Stimulated activated CD4-positive, alpha-beta T cell treated with anti-CD3 and anti-CD28 coated beads, TNF-alpha, amount 100 ng/mL, for 1 hour (primary cell): ENCODE measurements around the gene ZNF586.
"Not testable (repeated sequence)": the region's sequence is repeated elsewhere in the genome, so short reads cannot be mapped to it uniquely, and the experiment has no call there.

Source experiments
- DNase-seq, 3 donors: peaks; one replicate each; pipeline ENCODE4 v3.0.0-alpha.2; 2020; ENCODE audit warnings: low read depth in 3 of 3, low spot score in 1 of 3

Gene ZNF586

DNA sequence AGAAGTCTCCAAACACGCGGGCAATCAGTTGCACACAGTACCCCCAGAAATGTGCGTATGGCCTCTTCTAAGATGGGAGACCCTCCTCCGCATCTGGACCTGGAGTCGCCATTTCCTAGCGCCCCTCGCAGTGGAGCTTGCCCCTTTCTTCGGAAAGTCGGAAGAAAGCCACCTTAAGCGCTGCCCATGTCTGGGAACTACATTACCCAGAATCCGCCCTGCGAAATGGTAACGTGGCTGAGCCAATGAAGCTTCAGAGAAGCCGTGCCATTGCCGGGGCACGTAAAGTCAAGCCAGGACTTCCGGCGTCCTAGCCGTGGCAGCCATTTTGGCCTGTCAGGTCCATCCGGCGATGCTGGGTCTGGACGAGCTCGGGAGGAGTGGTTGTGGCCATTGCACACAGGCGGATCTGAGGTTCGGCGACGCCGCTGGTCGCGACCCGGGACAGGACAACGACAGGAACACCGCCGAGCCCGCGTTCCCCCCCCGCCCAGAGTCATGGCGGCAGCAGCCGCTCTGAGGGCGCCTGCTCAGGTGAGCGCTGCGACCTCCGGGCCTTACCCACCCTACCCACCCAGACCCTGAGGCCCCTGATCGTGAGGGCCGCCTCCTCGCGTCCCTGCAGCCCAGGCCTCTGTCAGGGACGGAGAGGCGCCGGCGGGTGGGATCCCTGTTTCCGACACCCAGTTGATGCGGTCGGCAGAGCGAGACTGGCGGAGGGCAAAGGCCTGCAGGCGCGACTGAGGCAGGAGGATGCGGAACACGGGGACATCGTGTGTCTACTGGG is at the start of gene ZNF586:
ZNF586 (plus strand) TSS at position 332 of the 787 bp plus-strand sequence; CDS start at position 499, 167 bp downstream.
- DNase-seq, result peak; percentile 59 to 71 (median 60)

DNA sequence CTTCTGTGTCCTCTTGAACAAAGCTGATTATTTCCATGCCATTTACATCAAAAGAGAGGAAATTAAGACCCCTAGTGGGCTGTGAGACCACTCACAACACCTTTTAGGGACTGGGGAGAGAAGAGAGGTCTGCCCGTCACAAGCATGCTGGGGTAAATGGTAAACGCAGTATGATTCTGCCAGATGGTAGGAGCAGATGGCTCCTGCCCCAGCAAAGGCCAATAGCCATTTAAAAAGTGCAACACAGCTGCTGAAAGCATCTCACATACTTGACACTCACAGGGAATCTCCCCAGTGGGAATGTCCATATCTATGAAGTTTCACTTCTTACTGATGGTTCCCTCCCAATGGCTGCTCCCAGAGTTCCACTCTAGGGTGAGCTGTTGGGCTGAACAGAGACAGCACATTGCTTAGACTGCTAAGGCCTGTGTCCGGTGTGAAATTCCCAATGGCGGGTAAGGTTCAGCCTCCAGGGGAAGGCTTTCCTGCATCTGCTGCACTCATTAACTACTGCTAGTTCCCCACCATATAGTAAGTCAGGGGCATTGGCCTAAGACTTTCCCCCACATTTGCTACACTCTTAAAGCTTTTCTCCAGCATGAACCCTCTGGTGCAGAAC is 49.5 kb upstream of the ZNF586 start:
- DNase-seq, result no peak

DNA sequence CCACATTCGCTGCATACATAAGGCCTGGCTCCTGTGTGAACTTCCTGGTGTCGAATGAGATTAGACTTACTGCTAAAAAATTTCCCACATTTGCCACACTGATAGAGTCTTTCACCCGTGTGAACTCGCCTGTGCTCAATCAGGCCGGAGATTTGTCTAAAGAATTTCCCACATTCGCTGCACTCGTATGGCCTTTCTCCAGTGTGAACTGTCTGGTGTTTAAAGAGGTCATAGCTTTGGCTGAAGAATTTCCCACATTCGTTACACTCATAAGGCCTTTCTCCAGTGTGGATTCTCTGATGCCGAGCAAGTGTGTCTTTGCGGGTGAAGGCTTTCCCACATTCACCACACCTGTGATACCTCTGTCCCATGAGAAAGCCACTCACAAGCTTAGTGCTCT is 48.6 kb upstream of the ZNF586 start:
- DNase-seq, result no peak

DNA sequence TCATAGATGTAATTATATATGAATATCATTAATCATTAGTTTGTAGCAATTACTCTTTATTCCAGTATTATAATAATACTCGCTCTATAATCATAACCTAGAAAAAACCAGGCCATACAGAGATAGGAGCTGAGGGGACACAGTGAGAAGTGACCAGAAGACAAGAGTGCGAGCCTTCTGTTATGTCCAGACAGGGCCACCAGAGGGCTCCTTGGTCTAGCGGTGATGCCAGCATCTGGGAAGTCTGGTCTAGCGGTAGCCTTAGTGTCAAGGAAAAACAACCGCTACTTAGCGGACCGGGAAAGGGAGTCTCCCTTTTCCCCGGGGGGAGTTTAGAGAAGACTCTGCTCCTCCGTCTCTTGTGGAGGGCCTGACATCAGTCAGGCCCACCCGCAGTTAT is 31.2 kb upstream of the ZNF586 start:
- DNase-seq, result peak in 1 of 3 donors; percentile 27

DNA sequence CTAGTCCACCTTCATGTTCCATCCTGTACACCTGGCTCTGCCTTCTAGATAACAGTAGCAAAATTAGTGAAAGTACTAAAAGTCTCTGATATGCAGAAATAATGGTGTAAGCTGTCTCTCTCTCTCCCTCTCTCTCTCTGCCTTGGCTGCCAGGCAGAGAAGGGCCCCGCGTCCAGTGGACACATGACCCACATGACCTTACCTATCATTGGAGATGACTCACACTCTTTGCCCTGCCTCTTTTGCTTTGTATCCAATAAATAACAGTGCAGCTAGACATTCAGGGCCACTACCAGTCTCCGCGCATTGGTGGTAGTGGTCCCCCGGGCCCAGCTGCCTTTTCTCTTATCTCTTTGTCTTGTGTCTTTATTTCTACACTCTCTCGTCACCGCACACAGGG is 30.7 kb upstream of the ZNF586 start:
- DNase-seq, result not testable (repeated sequence)

DNA sequence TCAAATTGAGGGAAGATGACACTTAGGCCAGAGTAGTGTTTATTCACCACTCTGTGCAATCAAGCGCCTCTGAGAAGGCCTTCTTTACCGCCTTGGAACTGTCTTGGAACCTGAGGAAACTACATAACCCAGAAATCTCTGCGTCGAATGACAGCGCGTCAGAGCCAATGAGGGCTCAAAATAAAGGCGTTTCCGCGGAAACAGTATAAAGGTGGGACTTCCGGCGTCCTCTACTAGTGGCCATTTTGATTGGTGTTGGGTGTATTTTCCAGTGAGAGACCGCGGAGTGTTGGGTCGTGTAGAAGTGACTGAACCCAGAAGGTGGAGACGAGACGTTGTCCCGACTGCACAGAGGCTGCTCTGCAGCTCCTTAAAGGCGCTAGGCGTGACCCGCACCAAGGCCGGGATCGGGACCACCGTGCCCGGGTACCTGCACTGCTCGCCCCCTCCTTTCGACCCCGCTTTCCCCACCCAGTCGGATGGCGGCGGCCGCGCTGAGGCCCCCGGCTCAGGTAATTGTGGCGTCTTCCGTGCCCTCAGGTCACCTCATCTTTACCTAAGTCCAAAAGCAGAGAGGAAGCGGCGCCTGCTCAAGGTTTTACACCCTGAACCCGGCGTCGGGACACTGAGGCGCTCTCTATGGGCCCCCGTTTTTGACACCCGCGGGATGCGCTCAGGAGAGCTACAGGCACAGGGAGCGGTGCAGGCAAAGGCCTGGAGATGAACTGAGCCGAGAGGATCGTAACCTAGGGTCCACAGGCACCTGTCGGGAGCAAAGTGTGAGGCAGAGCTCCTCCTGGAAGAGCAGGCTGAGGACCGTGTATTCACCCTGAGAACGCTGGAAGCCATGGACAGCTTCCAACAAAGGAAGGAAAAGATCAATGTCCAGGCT is 22.6 kb upstream of the ZNF586 start, which contains the start of gene ZNF776:
ZNF776 (plus strand) TSS at position 236 of the 892 bp plus-strand sequence; CDS start at position 480, 244 bp downstream.
- peak; percentile 51 to 65 (median 59) for DNase-seq

DNA sequence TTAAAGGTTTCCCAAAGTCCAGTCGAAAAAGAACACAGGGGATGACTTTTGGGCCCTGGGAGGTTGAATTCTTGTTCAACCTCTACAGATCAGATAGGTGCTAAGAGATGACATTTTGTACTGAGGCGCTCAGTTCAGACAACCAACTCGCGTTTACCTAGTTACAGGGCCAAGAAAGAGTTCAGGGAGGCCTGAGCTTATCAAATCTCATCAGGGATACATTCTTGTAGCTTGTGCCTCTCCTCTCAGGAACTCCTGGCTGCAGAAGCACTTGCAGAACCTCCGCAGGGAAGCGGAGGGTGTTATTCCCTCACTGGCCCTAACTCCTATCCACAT is 22.0 kb upstream of the ZNF586 start:
- no peak for DNase-seq

DNA sequence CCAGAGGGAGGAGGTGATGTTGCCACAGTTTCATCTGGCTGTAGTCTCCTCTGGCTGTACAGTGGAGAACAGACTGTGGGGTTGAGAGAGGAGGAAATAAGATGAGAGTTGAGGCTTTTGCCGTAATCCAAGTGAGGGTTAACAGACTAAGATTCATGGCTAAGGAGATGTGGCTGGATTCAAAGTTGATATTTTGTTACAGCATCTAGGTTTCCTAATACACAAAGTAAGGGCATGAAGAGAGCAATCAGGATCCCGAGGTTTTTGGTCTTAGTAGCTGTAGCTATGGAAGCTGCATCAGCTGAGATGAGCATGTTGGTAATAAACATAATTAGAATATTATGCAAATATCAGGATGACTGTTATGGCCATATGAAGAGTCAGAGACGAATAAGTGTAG is 21.4 kb upstream of the ZNF586 start:
- no peak for DNase-seq

DNA sequence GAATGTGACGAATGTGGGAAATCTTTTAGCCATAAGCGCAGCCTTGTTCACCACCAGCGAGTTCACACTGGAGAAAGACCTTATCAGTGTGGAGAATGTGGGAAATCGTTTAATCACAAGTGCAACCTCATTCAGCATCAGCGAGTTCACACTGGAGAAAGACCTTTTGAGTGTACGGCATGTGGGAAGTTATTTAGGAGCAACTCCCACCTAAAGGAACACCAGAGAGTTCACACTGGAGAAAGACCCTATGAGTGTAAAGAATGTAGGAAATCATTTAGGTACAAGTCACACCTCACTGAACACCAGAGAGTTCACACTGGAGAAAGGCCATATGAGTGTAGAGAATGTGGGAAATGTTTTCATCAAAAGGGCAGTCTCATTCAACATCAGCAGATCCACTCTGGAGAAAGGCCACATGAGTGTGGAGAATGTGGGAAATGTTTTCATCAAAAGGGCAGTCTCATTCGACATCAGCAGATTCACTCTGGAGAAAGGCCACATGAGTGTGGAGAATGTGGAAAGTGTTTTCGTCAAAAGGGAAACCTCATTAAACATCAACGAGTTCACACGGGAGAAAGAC is 15.3 kb upstream of the ZNF586 start:
- no peak for DNase-seq

DNA sequence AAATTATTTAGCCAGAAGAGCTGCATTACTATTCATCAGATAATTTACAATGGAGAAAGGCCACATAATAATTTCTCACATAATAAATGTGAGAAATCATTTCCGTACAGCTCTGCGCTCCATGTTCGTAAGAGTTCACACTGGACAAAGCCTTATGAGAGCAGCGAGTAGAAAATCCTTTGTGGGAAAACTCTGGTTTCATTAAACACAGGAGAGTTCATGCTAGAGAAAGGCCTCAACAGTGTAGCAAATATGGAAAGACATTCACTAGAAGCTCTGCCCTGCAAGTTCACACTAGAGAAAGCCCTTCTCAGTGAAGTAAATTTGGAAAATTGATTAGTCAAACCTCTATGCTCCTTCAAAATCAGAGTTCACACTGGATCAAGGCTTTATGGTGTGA is 14.4 kb upstream of the ZNF586 start:
- no peak for DNase-seq

DNA sequence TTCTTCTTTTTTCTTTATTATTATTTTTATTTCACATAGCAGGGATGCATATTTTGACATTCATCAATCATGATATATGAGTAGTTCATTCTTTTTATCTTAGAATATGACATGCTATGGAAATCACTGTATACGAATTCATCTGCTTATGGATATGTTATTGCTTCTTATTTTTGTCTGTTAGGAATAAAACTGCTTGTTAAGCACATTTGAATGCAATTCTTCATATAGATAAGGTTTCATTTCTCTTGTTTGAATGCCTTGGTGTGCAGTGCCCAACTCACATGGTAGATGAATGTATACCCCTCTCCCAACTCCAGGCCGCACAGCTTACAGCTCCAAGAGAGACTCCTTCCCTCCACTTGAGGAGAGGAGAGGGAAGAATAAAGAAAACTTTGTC is 11.5 kb upstream of the ZNF586 start:
- DNase-seq, result no peak

DNA sequence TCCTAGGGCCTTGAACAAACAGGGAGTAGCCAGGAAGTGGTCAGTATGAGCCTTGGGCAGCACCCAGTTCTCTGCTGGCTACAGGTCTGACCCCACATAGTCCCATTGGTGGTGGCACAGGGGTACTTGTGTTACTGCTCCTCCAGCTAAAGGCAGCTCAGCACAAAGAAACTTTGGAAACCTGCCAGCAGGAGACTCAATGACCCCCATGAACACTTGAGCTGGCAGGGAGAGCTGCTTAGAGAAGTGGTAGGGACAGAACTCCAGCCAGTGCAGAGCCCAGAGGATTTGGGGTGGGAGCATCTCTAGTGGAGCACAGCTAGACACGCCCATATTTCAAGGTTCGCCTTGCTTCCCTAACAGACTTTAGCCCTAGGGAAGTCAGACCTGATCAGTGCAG is 10.4 kb upstream of the ZNF586 start:
- DNase-seq, result no peak

DNA sequence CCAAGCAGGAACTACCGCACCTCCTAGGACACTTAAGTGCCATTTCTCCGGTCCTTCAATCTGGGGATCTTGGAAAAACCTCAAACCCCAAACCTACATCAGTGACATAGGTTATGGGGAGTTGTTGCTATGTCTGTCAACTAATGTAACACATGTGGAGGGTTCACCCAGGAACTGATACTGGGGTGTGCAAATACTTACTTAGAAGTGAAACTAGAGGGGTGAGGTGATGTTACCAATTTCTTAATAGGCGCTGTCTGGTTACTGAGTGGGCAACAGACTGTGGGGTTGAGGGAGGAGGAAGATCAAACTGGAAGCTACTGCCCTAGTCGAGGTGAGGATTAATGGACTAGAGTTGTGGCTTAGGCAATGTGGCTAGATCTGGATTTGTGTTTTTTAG is 1.9 kb downstream of the ZNF586 start:
- no peak for DNase-seq

DNA sequence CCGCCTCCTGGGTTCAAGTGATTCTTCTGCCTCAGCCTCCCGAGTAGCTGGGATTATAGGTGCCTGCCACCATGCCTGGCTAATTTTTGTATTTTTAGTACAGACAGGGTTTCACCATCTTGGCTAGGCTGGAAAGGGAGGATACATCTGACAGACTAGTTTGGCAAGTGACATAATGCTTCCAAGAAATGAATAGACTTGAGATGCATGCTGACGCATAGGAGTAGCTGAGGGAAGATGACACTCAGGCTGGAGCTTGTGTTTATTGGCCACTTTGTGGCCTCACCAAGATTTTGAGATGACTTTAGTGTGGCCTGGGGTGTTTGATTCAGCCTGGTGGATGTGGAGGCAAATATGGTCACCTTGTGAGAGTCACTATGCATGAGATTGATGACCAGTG is 4.0 kb downstream of the ZNF586 start:
- DNase-seq, result no peak

DNA sequence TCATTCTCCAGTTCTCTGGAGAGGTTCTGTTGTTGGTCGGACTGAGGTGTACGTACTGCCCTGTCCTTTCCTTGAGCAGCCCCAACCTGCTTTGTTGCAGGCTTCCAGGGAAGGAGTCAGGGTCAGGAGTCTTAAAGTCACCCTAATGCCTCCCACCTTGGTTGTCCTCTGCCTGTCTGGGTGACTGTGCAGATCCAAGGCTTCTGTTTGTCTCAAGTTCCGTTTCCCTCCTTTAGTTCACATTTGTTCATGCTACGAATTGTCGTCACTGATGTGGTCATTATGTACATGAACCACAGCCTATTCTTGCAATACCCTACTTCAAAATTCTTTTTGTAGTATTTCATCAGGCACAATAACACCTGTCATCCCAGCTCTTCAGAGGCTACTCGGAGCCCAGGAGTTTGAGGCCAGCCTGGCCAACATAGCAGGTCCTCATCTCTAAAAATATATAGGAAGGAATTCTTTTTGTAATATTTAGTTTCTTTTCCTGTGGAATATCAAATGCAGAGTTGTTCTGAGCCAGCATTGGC is 7.4 kb downstream of the ZNF586 start:
- DNase-seq, result no peak

DNA sequence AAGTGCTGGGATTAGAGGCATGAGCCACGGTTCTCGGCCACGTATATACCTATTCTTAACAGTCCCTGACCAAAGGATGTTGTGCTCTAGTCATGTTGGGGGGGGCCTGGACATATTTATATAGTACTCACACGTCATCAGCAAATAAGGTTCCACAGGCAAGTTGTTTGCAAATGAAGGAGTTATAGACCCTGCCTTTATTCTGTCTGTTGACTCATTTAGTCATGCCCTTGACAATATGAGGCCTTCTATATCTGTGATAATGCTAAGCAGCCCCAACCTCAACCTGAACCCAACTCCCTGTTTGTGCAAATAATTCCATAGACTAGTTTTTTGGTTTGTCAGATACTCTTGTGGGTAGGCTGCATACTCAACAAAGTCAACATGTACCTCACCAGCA is 8.9 kb downstream of the ZNF586 start:
- no peak for DNase-seq

DNA sequence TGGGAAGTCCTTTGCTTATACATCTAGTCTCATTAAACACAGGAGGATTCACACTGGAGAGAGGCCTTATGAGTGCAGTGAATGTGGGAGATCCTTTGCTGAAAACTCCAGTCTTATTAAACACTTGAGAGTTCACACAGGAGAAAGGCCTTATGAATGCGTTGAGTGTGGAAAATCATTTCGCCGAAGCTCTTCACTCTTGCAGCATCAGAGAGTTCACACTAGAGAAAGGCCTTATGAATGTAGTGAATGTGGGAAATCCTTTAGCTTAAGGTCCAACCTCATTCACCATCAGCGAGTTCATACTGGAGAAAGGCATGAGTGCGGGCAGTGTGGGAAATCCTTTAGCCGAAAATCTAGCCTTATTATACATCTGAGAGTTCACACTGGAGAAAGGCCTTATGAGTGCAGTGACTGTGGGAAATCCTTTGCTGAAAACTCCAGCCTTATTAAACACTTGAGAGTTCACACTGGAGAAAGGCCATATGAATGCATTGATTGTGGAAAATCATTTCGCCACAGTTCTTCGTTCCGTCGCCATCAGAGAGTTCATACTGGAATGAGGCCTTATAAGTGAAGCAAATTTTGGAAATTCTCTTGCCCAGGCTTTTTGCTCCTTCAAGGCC is 9.9 kb downstream of the ZNF586 start:
- no peak for DNase-seq

DNA sequence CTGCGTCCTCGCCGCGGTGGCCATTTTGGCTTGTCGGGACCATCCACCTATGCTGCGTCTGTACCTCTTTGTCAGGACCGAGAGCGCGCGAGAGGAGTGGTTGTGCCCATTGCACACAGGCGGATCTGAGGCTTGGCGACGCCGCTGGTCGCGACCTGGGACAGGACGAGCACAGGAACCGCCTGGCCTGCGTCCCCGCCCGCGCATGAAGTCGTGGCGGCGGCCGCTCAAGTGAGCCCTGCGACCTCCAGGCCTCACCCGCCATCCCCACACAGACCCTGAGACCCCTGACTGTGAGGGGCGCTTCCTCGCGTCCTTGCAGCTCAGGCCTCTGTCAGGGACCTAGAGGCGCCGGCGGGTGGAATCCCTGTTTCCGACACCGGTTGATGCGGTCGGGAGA is 16.8 kb downstream of the ZNF586 start:
- no peak for DNase-seq

DNA sequence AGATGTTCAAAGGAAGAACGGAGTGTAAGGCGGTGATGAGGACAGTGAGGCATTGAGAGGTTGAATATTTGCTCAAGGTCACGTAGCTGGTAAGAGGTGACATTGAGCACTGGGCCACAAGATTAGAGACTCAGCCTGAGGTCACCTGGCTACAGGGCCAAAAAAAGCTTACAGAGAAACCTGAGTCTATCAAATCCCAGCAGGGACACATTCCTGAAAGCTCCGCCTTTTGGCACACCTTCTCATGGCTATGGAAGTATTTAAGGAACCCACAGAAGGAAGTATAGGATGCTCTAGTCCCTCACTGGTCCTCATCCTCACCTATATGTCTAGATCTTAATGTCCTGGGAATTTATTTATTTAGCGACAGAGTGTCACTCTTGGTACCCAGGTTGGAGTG is 17.4 kb downstream of the ZNF586 start:
- DNase-seq, result no peak

DNA sequence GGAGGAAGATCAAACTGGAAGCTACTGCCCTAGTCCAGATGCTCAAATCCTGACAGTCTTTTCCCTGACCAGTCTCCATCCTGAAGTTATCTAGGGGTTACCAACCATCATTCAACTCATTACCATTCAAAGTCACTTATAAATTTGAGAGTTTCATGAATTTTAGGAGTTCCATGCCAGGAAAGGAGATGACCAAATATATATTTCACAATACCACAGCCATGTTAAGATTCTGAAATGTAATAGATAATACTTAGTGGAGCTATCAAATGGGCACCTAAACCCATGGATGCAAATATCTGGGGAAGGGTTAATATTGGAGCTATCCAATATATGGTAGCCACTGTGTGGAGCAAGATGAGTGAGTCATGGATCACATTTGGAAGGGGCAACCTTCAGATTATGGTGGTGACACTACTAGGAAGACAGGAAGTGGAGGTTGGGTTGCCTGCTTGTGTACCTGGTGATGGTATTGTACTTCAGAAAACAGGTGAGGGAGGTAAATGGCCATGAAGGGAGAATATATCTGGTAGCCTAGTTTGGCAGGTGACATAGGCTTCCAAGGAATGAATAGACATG is 18.7 kb downstream of the ZNF586 start:
- no peak for DNase-seq
